Frontal cortex (tissue), 4 donors: Measurements from ENCODE around the gene SPRTN. TPM values are rescaled to one million over a fixed set of nuclear protein-coding genes. Genes with fewer than 3 reads are reported as not detected.

Experiments
- DNase-seq, 2 donors: peaks; one replicate each; pipeline ENCODE4 v3.0.0; 2012; ENCODE audit warnings: low spot score in 2 of 2
- FAIRE-seq: peaks from 2 replicates; lab custom pipeline; 2012; peaks lifted over from hg19 to GRCh38; lab: Jason Lieb, UNC
- total RNA-seq: library from RNA; depleted of rRNA; stranded (reverse); fragments of >200 nt; gene quantifications from one replicate; pipeline ENCODE4 v1.2.3, GENCODE V29; 2014
- donor health status: control.
- donor health status: control.
- donor health status: control.

The SPRTN gene
- total RNA-seq, 1 donor from 2014 or later: 14.3 TPM

- DNase-seq (no peak), FAIRE-seq (no peak)
These were observed 66.2 kb downstream of the SPRTN start for GRCh38 chr1:231404318-231404717.

Other genes with a start within 250 kb of the SPRTN start
- gene TRIM67, start 176.2 kb upstream of the SPRTN start, total RNA-seq: 24.1 TPM
- 68.5 TPM for gene GNPAT, start 97.1 kb upstream of the SPRTN start, total RNA-seq
- gene EXOC8, start 441 bp upstream of the SPRTN start, total RNA-seq: 48.9 TPM
- gene EGLN1, start 84.0 kb downstream of the SPRTN start, total RNA-seq: 91.3 TPM
- gene TSNAX, start 190.4 kb downstream of the SPRTN start, total RNA-seq: 60.7 TPM